Measurements from ENCODE around the gene SPTLC2. TPM values are rescaled to one million over a fixed set of nuclear protein-coding genes. Genes with fewer than 3 reads are reported as not detected.

The SPTLC2 gene
- total RNA-seq, 2 experiments from 2014 or later = 23.6 to 23.9 TPM

DNA sequence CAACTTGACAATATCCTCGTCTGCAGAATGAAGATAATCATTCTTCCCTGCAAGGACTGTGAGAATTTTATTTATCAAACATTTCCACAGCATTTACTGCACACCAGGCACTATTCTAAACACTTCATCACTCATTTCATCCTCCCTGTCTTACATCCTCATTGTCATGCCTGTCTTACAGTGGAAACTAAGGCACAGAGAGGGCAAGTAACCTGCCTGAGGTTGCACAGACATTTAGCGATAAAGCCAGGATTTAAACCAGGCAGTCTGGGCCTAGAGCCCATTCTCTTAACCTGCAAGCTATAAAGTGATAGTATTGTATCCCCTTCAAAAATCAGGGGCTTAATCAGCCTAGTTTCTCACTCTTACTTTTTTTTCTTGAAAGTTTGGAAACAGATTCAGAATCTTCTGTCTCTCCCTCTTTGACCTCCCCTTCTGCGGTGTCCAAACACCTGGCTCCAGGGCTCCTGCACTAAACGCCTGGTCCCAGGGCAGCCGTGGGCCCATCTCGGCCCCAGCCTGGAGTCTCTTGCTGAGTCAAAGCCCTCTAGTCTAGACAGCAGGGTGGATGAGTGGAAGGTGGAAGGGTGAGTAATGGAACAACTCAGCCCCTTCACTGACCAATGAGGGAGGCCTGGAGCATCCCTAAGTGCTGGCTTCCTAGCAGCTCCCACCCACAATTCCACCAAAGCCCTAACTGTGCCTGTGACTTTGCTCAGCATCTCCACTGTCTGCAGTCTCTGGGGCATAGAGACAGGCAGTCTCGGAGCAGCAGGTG is 130.3 kb downstream of the SPTLC2 start:
- H3K36me3 Mint-ChIP-seq = no peaks in the 10 kb centered on the region
- intact Hi-C loops (cut with micrococcal nuclease) = no loop called here
- no peaks in the 10 kb centered on the region for H3K27me3 Mint-ChIP-seq
- DNase-seq = no peak
- H3K27ac Mint-ChIP-seq = no peak overlapping the region
- POLR2A ChIA-PET = no interaction called here
- no peaks in the 10 kb centered on the region for H3K4me1 Mint-ChIP-seq (ENCODE audit: low read depth)
- H3K9me3 Mint-ChIP-seq = no peaks in the 10 kb centered on the region
- H3K4me3 Mint-ChIP-seq = no peak overlapping the region
- CTCF ChIA-PET = no interaction called here

GRCh38 chr14:77485256-77485655 is 131.2 kb downstream of the SPTLC2 start:
- no peak for DNase-seq
- ChIA-PET POLR2A (no interaction called here), CTCF (interaction anchor here (0.7 kb wide), 1 partner anchor 399 kb away, joined by 3 read pairs; no protein-coding TSS in a partner anchor)
- H3K27me3 Mint-ChIP-seq = no peaks in the 10 kb centered on the region
- no peak overlapping the region for H3K27ac Mint-ChIP-seq
- H3K4me1 Mint-ChIP-seq (ENCODE audit: low read depth) = no peaks in the 10 kb centered on the region
- no peak overlapping the region for H3K4me3 Mint-ChIP-seq
- intact Hi-C loops (cut with micrococcal nuclease) = no loop called here
- no peaks in the 10 kb centered on the region for H3K36me3 Mint-ChIP-seq
- H3K9me3 Mint-ChIP-seq = no peaks in the 10 kb centered on the region

DNA sequence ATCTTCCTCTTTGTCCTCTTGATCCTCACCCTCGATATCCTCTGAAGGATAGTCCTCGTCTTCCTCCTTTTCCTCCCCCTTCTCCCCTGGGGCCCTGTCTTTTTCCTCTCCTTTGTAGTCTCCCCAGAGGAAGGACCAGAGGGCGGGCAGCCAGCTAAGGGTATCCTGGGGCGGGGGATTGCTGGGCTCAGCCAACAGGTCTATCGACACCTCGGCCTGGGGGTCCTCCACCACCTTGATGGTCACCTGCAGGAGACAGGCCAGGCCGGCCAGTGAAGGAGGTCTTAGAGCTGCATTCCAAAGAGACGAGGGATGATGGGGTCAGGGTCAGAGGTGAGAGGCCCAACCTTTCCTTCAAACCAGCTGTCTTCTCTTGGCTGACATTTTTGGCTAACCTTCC is 134.0 kb downstream of the SPTLC2 start:
- H3K9me3 Mint-ChIP-seq = no peaks in the 10 kb centered on the region
- ChIA-PET POLR2A (no interaction called here), CTCF (no interaction called here)
- no peak overlapping the region for H3K27ac Mint-ChIP-seq
- H3K4me1 Mint-ChIP-seq (ENCODE audit: low read depth) = no peaks in the 10 kb centered on the region
- no peak overlapping the region for H3K4me3 Mint-ChIP-seq
- no peaks in the 10 kb centered on the region for H3K36me3 Mint-ChIP-seq
- intact Hi-C loops (cut with micrococcal nuclease) = no loop called here
- no peak for DNase-seq
- H3K27me3 Mint-ChIP-seq = no peaks in the 10 kb centered on the region

- H3K4me1 Mint-ChIP-seq (ENCODE audit: low read depth) = no peaks in the 10 kb centered on the region
- POLR2A ChIA-PET = no interaction called here
- no peak overlapping the region for H3K4me3 Mint-ChIP-seq
- CTCF ChIA-PET = no interaction called here
- no peak for DNase-seq
- intact Hi-C loops (cut with micrococcal nuclease) = no loop called here
- no peak overlapping the region for H3K27ac Mint-ChIP-seq
- H3K36me3 Mint-ChIP-seq = no peaks in the 10 kb centered on the region
- H3K27me3 Mint-ChIP-seq = no peaks in the 10 kb centered on the region
- H3K9me3 Mint-ChIP-seq = no peaks in the 10 kb centered on the region
Measured at GRCh38 chr14:77478796-77479195, 137.6 kb downstream of the SPTLC2 start.

- CTCF ChIA-PET = interaction anchor here (0.9 kb wide), 1 partner anchor 18 kb away, joined by 4 read pairs; no protein-coding TSS in a partner anchor
- no peak for DNase-seq
Measured at GRCh38 chr14:77478029-77478428, 138.4 kb downstream of the SPTLC2 start.

GRCh38 chr14:77475432-77476115 is 140.9 kb downstream of the SPTLC2 start:
- Mint-ChIP-seq H3K36me3 (no peaks in the 10 kb centered on the region), H3K4me1 (ENCODE audit: low read depth) (no peaks in the 10 kb centered on the region), H3K27me3 (no peaks in the 10 kb centered on the region), H3K4me3 (no peak overlapping the region), H3K27ac (no peak overlapping the region), H3K9me3 (no peaks in the 10 kb centered on the region)
- CTCF ChIA-PET = no interaction called here
- POLR2A ChIA-PET = no interaction called here
- intact Hi-C loops (cut with micrococcal nuclease) = no loop called here
- DNase-seq = no peak

More at GRCh38 chr14:77478029-77478428, 138.4 kb downstream of the SPTLC2 start:
- Mint-ChIP-seq H3K4me3 (no peak overlapping the region), H3K36me3 (no peaks in the 10 kb centered on the region), H3K4me1 (ENCODE audit: low read depth) (no peaks in the 10 kb centered on the region), H3K9me3 (no peaks in the 10 kb centered on the region), H3K27me3 (no peaks in the 10 kb centered on the region), H3K27ac (no peak overlapping the region)
- POLR2A ChIA-PET = no interaction called here
- intact Hi-C loops (cut with micrococcal nuclease) = no loop called here

DNA sequence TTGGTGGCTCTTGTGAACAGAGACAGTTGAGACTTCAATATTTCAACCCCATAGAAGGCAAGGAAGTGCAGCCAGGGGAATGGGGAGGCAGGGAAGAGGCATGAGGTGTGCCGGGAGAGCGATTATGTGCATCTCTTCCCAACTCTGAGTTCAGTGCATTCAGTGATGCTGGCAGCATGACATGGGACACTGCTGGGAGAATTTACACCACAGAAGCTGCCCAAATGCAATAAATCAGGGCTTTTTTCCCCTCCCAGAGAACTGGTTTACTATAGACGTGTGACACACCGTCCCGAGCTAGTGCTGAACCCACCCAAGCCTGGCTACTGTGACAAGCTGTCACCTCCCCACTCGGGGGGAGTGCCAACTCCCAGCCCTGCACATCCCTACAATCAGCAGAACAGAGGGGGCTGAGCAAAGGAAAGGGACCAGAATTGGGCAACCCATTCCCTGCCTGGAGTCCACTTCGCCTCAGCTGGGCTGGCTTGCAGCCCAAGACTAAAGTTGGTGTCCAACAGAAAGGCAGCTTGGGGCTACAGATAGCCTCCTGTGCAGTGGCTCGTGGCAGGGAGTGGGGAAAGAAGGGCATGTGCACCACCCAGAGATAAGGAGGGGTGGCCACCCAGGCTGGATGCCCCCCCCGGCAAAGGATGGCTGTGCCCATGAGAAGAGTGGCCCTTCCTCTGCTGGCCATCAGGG is 141.8 kb downstream of the SPTLC2 start:
- Mint-ChIP-seq H3K36me3 (peaks cover 1% of the 10 kb centered on the region), H3K4me1 (ENCODE audit: low read depth) (no peaks in the 10 kb centered on the region), H3K27ac (no peak overlapping the region), H3K9me3 (no peaks in the 10 kb centered on the region), H3K27me3 (no peaks in the 10 kb centered on the region), H3K4me3 (no peak overlapping the region)
- no peak for DNase-seq
- intact Hi-C loops (cut with micrococcal nuclease) = no loop called here
- ChIA-PET POLR2A (no interaction called here), CTCF (no interaction called here)

- no peaks in the 10 kb centered on the region for H3K4me1 Mint-ChIP-seq (ENCODE audit: low read depth)
Measured at GRCh38 chr14:77473921-77474320, 142.5 kb downstream of the SPTLC2 start.

GRCh38 chr14:77470224-77470870 is 146.1 kb downstream of the SPTLC2 start:
- Mint-ChIP-seq H3K27me3 (no peaks in the 10 kb centered on the region), H3K4me3 (no peak overlapping the region), H3K9me3 (no peaks in the 10 kb centered on the region), H3K36me3 (peaks cover 29% of the 10 kb centered on the region), H3K4me1 (ENCODE audit: low read depth) (no peaks in the 10 kb centered on the region), H3K27ac (no peak overlapping the region)
- POLR2A ChIA-PET = no interaction called here
- no peak for DNase-seq
- intact Hi-C loops (cut with micrococcal nuclease) = no loop called here
- CTCF ChIA-PET = no interaction called here

More at GRCh38 chr14:77473921-77474320, 142.5 kb downstream of the SPTLC2 start:
- intact Hi-C loops (cut with micrococcal nuclease) = no loop called here
- CTCF ChIA-PET = no interaction called here
- Mint-ChIP-seq H3K9me3 (no peaks in the 10 kb centered on the region), H3K27ac (no peak overlapping the region), H3K4me3 (no peak overlapping the region), H3K27me3 (no peaks in the 10 kb centered on the region), H3K36me3 (peaks cover 8% of the 10 kb centered on the region)
- DNase-seq = no peak
- POLR2A ChIA-PET = no interaction called here

DNA sequence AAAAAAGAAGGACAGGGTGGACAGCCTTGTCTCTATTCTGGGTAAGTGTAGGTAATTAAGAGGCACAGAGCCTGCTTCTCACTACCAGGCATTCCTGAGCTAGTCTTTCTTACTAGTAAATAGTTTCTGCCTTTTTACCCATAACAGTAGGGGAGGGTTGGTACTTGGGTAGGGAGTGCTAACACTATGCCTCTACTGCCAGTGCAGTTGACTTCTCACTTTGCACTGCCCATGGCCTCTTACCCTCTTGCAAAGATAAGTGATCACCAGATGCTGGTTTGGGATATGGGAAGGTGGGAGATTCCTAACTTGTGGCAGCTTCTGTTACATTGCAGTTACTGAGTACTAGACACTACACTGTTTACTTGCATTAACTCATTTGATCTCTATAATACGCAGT is 146.9 kb downstream of the SPTLC2 start:
- intact Hi-C loops (cut with micrococcal nuclease) = no loop called here
- H3K27me3 Mint-ChIP-seq = no peaks in the 10 kb centered on the region
- no peak for DNase-seq
- peaks cover 37% of the 10 kb centered on the region for H3K36me3 Mint-ChIP-seq
- H3K4me3 Mint-ChIP-seq = no peak overlapping the region
- POLR2A ChIA-PET = no interaction called here
- CTCF ChIA-PET = no interaction called here
- no peaks in the 10 kb centered on the region for H3K9me3 Mint-ChIP-seq
- H3K27ac Mint-ChIP-seq = no peak overlapping the region
- H3K4me1 Mint-ChIP-seq (ENCODE audit: low read depth) = no peaks in the 10 kb centered on the region

- intact Hi-C loops (cut with micrococcal nuclease) = no loop called here
- H3K27ac Mint-ChIP-seq = no peak overlapping the region
- no peaks in the 10 kb centered on the region for H3K9me3 Mint-ChIP-seq
- POLR2A ChIA-PET = no interaction called here
- H3K4me1 Mint-ChIP-seq (ENCODE audit: low read depth) = no peaks in the 10 kb centered on the region
- H3K4me3 Mint-ChIP-seq = no peak overlapping the region
- peaks cover 38% of the 10 kb centered on the region for H3K36me3 Mint-ChIP-seq
- H3K27me3 Mint-ChIP-seq = no peaks in the 10 kb centered on the region
- CTCF ChIA-PET = no interaction called here
- DNase-seq = no peak
Measured at GRCh38 chr14:77469067-77469505, 147.4 kb downstream of the SPTLC2 start.

- H3K27me3 Mint-ChIP-seq = no peaks in the 10 kb centered on the region
- peaks cover 42% of the 10 kb centered on the region for H3K36me3 Mint-ChIP-seq
Measured at GRCh38 chr14:77467801-77468200, 148.6 kb downstream of the SPTLC2 start.

More at GRCh38 chr14:77467801-77468200, 148.6 kb downstream of the SPTLC2 start:
- Mint-ChIP-seq H3K27ac (no peak overlapping the region), H3K9me3 (no peaks in the 10 kb centered on the region), H3K4me3 (no peak overlapping the region), H3K4me1 (ENCODE audit: low read depth) (no peaks in the 10 kb centered on the region)
- CTCF ChIA-PET = interaction anchor here (1.2 kb wide), 1 partner anchor 9 kb away, joined by 4 read pairs; no protein-coding TSS in a partner anchor
- POLR2A ChIA-PET = no interaction called here
- intact Hi-C loops (cut with micrococcal nuclease) = no loop called here
- no peak for DNase-seq
